ENCODE measurements around the gene ONECUT3. TPM values are rescaled to one million over a fixed set of nuclear protein-coding genes. Genes with fewer than 3 reads are reported as not detected.
A peak's percentile ranks its signal among the peaks of the same experiment; 100 is the strongest.

ONECUT3 gene
- total RNA-seq, 2 experiments from 2014 or later, result not detected

DNA sequence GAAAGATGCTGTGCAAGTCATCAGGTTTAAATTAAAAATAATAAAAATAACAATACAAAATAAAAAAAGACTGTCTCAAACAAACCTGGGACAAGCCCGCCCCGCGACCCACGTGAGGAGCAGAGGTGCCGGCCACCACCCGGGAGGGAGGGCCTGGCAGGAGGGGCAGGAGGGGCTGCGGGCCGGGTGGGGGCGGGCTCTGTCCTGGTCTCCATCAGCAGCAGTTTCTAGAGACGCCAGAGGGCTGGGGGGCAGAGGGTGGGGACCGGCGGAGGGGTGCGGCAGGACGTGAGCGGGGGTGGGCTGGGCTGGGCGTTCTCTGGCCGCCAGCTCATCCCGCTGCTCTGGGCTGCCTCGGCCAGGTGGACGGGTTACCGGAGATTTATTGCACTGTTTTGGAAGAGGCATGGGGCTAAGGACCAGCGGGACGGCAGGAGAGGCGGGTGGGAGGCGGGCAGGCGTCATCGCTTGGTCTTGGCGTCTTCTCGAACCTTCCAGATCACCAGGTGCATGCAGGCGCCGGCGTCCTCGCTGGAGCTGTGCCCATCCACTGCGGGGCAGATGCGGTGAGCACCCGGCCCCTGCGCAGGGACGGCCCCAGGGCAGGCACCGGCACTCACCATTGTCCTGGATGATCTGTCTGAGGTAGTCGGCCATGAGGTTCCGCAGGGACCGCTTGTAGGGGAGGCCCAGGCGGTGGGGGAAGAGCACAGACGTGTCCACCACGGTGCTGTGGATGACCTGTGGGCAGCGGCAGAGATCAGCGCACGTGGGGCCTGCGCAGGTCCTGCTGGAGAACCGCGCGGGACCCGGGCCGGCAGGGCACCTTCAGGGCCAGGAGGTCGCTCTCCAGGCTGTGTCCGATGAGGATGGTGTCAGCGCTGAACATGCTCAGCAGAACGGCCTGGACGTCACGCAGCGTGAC lies 62.6 kb downstream of the ONECUT3 start:
- no peak for DNase-seq
- peaks cover 3% of the 10 kb centered on the region for H3K36me3 Mint-ChIP-seq
- H3K27ac Mint-ChIP-seq, result no peak overlapping the region
- no peaks in the 10 kb centered on the region for H3K27me3 Mint-ChIP-seq
- H3K4me3 Mint-ChIP-seq, result no peak overlapping the region
- H3K9me3 Mint-ChIP-seq, result no peaks in the 10 kb centered on the region
- H3K4me1 Mint-ChIP-seq, result peaks cover 12% of the 10 kb centered on the region

DNA sequence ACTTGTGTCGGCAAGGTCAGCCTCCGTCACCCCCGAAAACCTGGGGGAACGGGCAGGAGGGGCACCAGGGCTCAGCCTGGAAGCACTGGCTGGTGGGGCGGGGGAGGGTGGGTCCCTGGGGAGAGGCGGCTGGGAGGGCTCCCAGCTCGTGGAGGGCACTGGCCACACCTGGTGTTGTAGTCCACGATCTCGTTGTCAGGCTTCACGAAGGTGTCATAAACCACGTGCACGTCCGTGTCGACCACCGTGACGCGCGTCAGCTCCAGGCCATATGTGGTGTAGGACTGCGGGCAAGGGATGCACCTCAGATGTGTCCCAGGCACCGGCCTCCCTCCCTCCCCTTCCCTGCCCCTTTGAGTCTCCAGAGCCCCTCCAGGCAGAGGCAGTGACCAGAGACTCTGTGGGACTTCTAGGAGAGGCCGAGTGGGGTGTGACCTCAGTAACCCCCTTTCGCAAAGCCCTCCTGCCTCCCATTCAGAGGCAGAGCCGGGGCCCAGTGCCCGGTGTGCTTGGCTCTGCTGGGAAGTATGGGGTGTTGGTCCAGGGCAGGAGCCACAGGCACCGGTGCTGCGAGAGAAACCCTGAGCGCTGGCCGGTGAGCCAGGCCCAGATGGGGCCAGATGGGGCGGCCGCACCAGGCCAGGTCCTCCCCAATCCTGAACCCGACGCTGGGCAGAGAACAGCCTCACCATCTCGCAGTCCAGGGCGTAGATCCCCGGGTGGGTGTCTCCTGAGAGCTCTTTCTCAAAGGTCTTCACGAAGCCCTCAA lies 63.4 kb downstream of the ONECUT3 start:
- Mint-ChIP-seq H3K9me3 (no peaks in the 10 kb centered on the region), H3K36me3 (peaks cover 7% of the 10 kb centered on the region), H3K27me3 (no peaks in the 10 kb centered on the region), H3K4me3 (no peak overlapping the region), H3K4me1 (peaks cover 9% of the 10 kb centered on the region), H3K27ac (no peak overlapping the region)
- DNase-seq, result no peak

DNA sequence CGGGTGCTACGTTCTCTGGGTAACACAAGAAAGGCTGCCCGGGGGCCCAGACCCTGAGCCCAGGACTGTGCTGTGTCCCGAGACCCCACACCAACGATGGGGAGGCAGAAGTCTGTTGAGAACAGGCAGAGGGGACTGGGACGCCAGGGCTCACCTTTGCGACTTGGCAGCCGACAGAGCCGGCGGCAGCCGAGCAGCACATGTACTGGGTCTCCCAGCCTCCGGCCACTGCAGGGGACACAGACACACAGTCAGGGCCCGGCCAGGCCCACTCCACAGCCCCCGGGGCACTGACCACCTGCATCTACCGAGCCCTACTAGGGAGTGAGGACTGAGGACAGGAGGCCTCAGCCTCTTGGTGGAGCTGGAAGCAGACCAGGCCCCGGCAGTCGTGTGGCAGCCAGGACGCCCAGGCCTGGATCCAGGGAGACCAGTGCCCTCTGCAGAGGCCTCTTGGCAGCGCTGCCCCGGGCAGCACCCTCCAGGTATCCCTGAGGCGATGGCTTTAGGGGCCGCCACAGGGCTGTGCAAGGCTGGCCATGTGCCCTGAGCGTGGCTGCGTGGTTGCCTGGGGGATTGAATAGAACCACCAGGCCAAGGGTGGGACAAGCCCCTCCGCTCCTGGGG lies 64.4 kb downstream of the ONECUT3 start:
- Mint-ChIP-seq H3K27ac (no peak overlapping the region), H3K27me3 (no peaks in the 10 kb centered on the region), H3K36me3 (peaks cover 7% of the 10 kb centered on the region), H3K4me3 (no peak overlapping the region), H3K4me1 (peaks cover 5% of the 10 kb centered on the region), H3K9me3 (no peaks in the 10 kb centered on the region)
- DNase-seq, result no peak

DNA sequence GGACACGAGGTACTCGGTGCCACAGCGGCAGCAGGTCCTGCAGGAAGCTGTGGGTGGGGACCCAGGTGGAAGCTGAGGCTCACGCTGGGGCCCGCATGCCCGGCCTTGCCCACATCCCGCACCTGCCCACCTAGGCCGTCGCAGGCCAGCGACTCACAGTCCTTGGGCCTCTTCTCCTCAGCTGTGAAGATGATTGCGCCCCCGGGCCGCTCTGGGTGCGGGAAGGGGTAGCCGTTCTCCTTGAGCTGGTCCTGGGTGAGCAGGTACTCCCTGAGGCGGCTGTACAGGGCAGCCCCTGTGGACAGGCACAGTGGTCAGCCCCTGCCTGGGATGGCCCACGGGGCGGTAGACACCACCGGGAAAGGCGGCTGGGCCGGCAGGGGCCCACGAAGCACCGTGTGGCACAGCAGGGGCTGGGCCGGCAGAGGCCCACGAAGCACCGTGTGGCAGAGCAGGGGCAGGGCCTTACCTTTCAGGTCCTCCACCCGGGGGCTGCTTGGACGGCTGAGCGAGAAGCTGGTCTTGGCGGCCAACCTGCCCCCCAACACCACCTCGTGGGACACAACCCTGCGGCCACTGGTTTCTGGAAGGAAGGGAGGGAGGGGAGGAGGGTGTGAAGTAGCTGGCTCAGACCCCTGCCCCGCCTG lies 65.4 kb downstream of the ONECUT3 start:
- no peaks in the 10 kb centered on the region for H3K9me3 Mint-ChIP-seq
- DNase-seq, result no peak
- no peaks in the 10 kb centered on the region for H3K27me3 Mint-ChIP-seq
- H3K36me3 Mint-ChIP-seq, result peaks cover 7% of the 10 kb centered on the region
- no peak overlapping the region for H3K27ac Mint-ChIP-seq
- H3K4me1 Mint-ChIP-seq, result no peaks in the 10 kb centered on the region
- no peak overlapping the region for H3K4me3 Mint-ChIP-seq

DNA sequence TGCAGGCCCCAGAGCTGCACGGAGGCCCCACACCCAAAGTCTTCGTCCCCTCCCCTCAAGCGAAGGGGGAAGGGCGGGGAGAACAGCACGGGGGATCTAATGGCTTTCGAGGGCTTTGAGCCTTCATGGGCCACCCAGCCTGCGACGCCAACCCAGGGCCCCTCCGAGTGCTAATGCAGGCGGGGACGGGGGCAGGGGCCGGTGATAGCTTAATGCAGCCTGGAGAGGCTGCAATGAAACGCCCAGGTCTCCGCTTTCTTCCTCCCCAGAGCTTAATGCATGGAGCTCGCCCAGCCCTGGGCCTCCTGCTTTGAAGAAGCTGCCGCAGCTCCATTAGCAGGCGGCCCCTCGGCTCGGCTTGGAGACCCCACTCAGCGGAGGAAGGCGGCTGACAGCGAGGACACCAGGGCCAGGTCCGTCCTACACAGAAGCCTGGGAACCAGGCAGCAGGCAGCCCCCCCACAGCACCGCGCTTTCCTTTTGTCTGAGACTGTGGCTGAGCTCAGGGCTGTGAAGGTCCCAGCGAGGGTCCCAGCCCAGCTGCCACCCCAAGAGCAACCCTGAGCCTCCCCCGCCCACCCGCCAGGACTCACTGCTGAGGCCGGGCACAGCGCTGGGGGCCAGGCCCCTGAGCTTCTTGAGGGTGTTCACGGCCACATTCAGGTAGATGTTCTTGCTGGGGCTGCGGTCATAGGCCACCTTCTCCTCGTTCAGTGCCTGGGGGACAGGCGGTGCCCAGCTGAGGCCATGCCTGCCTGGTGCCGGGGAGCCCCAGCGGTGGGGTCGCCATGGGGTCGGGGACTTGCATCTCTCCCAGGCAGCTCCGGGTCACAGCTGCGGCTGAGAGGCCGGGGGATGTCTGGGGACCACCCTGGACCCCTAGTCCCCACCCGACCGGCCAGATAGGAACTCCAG lies 66.3 kb downstream of the ONECUT3 start:
- Mint-ChIP-seq H3K4me1 (peaks cover 1% of the 10 kb centered on the region), H3K27me3 (no peaks in the 10 kb centered on the region), H3K36me3 (peaks cover 10% of the 10 kb centered on the region), H3K9me3 (no peaks in the 10 kb centered on the region), H3K4me3 (no peak overlapping the region), H3K27ac (no peak overlapping the region)
- no peak for DNase-seq

DNA sequence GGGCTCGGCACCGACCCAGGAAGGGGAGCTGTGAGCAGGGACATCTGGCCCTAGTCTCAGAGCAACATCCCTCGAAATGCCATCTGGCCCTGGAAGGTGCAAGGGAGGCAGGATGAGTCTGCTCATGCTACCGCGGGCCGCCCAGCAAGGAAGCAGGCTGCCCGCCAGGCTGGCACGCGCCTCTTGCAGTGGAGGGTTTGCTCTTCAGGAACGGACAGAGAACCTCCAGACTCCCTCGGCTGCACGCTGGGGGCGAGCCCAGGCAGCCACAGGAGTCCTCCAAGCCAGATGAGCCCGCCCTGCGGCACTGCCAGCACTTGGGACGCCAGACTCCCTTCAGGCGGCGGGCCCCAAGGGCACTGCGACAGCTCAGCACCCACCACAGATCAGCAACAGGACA lies 68.9 kb downstream of the ONECUT3 start:
- Mint-ChIP-seq H3K4me3 (no peak overlapping the region), H3K27ac (no peak overlapping the region), H3K4me1 (peaks cover 6% of the 10 kb centered on the region), H3K36me3 (peaks cover 14% of the 10 kb centered on the region), H3K9me3 (no peaks in the 10 kb centered on the region), H3K27me3 (no peaks in the 10 kb centered on the region)
- DNase-seq, result no peak

DNA sequence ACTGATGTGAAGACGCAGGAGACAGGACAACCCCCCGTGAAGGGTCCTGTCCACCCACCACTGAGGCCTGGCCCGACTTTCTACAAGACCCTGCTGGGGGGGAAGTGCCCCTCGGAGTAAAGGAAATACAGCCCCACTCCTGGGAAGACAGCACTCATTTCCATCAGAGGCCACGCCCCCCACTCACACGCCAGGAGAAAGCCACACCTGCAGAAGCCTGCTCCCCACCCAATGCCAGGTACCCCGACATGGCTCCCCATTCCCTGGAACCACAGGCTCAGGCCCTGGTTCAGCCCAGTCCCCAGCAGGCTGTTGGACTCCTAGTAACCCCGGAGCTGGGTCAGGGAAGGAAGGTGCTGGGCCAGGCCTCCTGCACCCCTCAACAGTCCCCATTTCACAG lies 69.7 kb downstream of the ONECUT3 start:
- no peaks in the 10 kb centered on the region for H3K27me3 Mint-ChIP-seq
- H3K27ac Mint-ChIP-seq, result no peak overlapping the region
- H3K9me3 Mint-ChIP-seq, result no peaks in the 10 kb centered on the region
- DNase-seq, result no peak
- H3K4me1 Mint-ChIP-seq, result peaks cover 6% of the 10 kb centered on the region
- H3K4me3 Mint-ChIP-seq, result no peak overlapping the region
- peaks cover 14% of the 10 kb centered on the region for H3K36me3 Mint-ChIP-seq

DNA sequence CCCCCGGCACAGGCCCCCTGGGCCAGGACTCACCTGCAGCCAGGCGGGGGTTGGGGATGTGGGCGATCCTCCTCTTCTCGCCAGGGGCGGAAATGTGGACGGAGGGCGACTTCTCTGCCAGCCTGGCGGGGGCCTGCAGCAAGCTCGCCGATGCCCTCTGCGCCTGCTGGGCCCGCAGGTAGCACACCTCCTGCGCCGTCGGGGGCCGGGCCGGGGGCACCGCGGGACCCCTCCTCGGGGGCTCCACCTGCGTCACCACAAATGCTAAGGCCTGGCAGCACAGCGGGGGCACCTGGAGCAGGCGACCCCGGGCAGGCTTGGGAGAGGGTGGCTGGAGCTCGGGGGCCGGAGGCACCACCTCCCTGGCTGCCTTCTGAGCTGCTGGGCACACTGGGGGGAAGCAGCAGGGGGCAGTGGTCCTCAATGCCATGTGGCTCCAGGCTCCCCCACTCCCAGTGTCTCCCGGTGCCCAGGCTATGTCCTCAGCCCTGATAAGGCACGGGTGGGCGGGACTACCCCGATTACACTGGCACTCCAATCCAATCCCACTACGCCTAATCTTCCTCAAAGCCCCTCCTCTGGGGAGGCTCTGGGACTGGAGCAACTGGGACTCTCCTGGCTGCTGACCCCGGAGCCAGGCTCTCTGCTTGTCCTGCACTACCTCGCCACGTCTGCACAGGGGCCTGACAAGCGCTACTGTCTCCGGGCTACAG lies 70.4 kb downstream of the ONECUT3 start:
- H3K4me1 Mint-ChIP-seq, result peaks cover 6% of the 10 kb centered on the region
- H3K27me3 Mint-ChIP-seq, result no peaks in the 10 kb centered on the region
- H3K36me3 Mint-ChIP-seq, result peaks cover 14% of the 10 kb centered on the region
- no peak overlapping the region for H3K4me3 Mint-ChIP-seq
- no peaks in the 10 kb centered on the region for H3K9me3 Mint-ChIP-seq
- no peak overlapping the region for H3K27ac Mint-ChIP-seq
- DNase-seq, result no peak

DNA sequence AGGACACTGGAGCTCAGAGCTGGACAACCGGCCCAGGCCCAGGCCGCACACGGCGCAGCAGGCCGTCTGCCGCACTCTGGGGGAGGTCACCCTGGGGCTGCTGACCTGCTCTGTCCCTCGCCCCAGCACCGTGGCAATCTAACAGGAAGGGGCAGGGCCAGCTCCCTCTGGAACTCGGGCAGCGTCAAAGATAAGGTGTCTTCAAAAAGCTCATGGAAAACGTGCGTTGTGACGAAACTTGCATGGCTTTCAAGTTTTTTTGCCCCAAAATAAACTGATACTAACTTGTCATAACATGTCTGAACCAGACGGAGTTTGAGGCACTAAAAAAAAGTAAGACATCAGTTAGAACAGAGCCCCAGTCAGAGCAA lies 70.9 kb downstream of the ONECUT3 start:
- peaks cover 6% of the 10 kb centered on the region for H3K4me1 Mint-ChIP-seq
- H3K27me3 Mint-ChIP-seq, result no peaks in the 10 kb centered on the region
- H3K4me3 Mint-ChIP-seq, result no peak overlapping the region
- DNase-seq, result no peak
- no peak overlapping the region for H3K27ac Mint-ChIP-seq
- no peaks in the 10 kb centered on the region for H3K9me3 Mint-ChIP-seq
- peaks cover 14% of the 10 kb centered on the region for H3K36me3 Mint-ChIP-seq

DNA sequence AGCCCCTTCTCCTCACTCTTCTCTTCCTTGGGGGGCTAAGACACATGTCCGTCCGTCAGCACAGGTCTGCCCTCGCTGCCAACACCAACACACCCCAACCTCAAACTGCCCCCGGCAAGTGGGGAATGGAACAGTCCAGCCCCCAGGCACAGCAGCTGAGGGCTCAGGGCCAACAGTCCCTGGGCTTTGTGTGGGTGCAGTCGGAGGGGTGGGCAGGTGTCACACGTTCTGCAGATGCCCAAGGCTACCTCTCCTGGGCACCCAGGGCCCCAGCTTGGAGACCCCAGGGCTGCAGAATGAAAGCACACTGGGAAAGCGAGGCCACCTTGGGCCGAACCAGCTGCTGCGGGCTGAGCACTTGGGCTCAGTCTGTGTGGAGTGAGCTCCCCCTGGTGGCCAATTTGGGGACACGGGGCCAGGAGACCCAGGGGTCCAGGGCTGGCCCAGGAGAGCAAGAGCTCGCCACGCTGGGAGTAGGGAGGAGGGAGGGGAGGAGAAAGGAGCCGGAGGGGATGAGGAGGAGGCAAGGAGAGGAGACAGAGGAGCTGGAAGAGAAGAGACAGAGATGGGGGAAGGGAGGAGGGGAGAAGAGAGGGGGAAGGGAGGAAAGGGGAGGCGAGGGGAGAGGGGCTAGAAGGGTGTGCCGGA lies 72.7 kb downstream of the ONECUT3 start:
- H3K27ac Mint-ChIP-seq, result peak overlapping the region; percentile 54
- peaks cover 14% of the 10 kb centered on the region for H3K36me3 Mint-ChIP-seq
- H3K4me1 Mint-ChIP-seq, result peaks cover 6% of the 10 kb centered on the region
- no peaks in the 10 kb centered on the region for H3K27me3 Mint-ChIP-seq
- no peak overlapping the region for H3K4me3 Mint-ChIP-seq
- peak; percentile 70 for DNase-seq
- H3K9me3 Mint-ChIP-seq, result no peaks in the 10 kb centered on the region

DNA sequence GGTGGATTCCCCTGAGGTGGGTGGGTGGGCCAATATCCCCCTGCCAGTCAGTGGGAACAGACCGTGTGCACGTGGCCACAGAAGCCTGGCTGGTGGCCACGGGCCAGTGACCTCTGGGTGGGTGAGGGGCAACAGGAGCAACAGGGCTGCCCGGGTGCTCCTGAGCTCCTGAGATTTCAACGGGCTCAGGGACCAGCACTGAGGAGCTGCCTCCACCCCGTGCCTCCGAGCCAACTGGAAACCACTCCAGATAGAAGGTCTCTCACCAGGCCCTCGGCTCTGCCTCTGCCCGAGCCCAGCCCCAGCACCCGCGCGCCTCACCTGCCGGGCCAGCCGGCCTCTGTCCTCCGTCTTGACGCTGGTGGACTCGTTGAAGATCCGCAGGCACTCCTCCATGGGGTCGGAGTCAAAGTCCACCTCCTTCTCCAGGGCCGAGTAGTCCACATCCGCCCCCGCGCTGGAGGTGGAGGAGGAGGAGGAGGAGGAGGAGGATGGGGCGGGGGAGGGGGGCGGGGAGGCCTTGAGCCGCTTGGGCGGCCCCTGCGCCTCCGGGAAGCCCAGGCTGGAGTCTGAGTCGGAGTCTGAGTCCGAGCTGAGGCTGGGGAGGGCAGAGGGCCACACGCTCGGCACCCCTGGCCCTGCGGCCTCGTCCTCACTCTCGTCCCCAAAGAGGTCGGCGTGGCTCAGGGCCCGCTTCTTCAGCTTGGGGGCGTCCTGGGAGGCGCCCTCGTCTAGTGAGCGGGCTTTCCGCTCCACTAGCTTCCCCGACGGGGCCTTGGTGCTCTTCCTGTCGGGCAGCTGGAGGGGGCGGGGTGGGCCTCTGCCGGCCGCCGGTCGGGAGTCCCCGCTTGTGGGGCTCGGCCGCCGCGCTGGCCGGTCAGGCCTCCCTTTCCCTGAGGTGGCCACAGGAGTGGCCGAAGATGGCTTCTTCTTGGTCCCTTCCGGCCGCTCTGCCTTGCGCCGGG lies 73.5 kb downstream of the ONECUT3 start:
- H3K27ac Mint-ChIP-seq, result no peak overlapping the region
- H3K36me3 Mint-ChIP-seq, result peaks cover 9% of the 10 kb centered on the region
- no peak for DNase-seq
- H3K4me3 Mint-ChIP-seq, result no peak overlapping the region
- H3K4me1 Mint-ChIP-seq, result peaks cover 6% of the 10 kb centered on the region
- H3K27me3 Mint-ChIP-seq, result no peaks in the 10 kb centered on the region
- no peaks in the 10 kb centered on the region for H3K9me3 Mint-ChIP-seq

DNA sequence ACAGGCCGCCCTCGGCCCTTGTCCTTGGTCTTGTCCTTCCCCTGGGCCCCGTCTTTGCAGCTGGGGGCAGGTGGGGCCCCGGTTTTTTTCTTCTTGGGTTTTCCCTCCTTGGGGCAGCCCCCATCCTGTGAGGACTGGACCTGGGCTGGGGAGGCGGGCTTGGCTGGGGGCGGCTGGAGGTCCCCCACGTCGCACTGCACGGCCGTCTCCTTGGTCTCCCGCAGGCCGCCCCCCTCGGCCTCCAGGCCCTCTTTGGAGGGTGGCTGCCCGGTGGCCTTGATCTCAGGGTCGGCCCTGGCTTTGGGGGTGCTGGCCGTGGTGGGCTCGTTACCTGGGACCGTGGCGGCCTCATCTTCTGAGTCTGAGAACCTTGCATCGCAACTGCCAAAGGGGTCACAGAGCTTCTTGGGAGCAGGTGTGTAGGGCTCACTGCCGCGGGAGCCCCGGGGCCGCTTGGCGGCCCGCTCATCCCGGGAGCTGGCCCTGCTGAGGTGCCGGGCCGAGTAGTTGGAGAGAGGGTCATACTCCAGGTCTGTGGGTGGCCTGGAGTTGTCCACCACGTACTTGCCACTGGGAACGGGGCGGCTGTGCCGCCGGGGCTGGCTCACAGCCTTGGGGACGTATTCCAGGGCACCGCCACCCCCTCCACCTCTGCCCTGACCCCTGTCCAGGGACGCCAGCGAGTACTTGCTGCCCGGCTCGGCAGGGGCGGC lies 74.4 kb downstream of the ONECUT3 start:
- Mint-ChIP-seq H3K27me3 (no peaks in the 10 kb centered on the region), H3K36me3 (peaks cover 9% of the 10 kb centered on the region), H3K4me1 (peaks cover 6% of the 10 kb centered on the region), H3K9me3 (no peaks in the 10 kb centered on the region), H3K27ac (no peak overlapping the region), H3K4me3 (no peak overlapping the region)
- DNase-seq, result no peak

Measured in activated naive CD8-positive, alpha-beta T cell treated with anti-CD3 and anti-CD28 coated beads for 36 hours (primary cell).